ENCODE data around the gene MAP2K1.
"Not testable (repeated sequence)": the region's sequence is repeated elsewhere in the genome, so short reads cannot be mapped to it uniquely, and the experiment has no call there.

The MAP2K1 gene

GRCh38 chr15:66386204-66387123 is at the start of gene MAP2K1:
Gene MAP2K1, plus strand, starts transcription at chr15:66386912. Its CDS starts 436 bp downstream, at chr15:66387348.
- DNase-seq (ENCODE audit: low read depth): peak; percentile 75

- DNase-seq (ENCODE audit: low read depth): not testable (repeated sequence)
Measured at GRCh38 chr15:66348530-66348929, 38.2 kb upstream of the MAP2K1 start.

- no peak for DNase-seq (ENCODE audit: low read depth)
Measured at GRCh38 chr15:66356077-66356358, 30.7 kb upstream of the MAP2K1 start.

- peak; percentile 74 for DNase-seq (ENCODE audit: low read depth)
Measured at GRCh38 chr15:66356359-66357236, 30.1 kb upstream of the MAP2K1 start, which contains the start of gene TIPIN. Gene TIPIN, minus strand, starts transcription at chr15:66356685. Its CDS starts 3,738 bp downstream, at chr15:66352947.

- DNase-seq (ENCODE audit: low read depth): no peak
Measured at GRCh38 chr15:66359740-66360139, 27.0 kb upstream of the MAP2K1 start.

GRCh38 chr15:66361745-66362460 is 24.8 kb upstream of the MAP2K1 start:
- DNase-seq (ENCODE audit: low read depth): not testable (repeated sequence)

GRCh38 chr15:66362776-66363175 is 23.9 kb upstream of the MAP2K1 start:
- no peak for DNase-seq (ENCODE audit: low read depth)

- DNase-seq (ENCODE audit: low read depth): no peak
Measured at GRCh38 chr15:66364944-66365528, 21.7 kb upstream of the MAP2K1 start.

- no peak for DNase-seq (ENCODE audit: low read depth)
Measured at GRCh38 chr15:66369773-66370651, 16.7 kb upstream of the MAP2K1 start.

GRCh38 chr15:66374179-66374578 is 12.5 kb upstream of the MAP2K1 start:
- DNase-seq (ENCODE audit: low read depth): no peak

GRCh38 chr15:66378814-66379430 is 7.8 kb upstream of the MAP2K1 start:
- no peak for DNase-seq (ENCODE audit: low read depth)

- DNase-seq (ENCODE audit: low read depth): not testable (repeated sequence)
Measured at GRCh38 chr15:66381376-66381775, 5.3 kb upstream of the MAP2K1 start.

GRCh38 chr15:66387163-66388042 is 691 bp downstream of the MAP2K1 start:
- no peak for DNase-seq (ENCODE audit: low read depth)

GRCh38 chr15:66388043-66388363 is 1.3 kb downstream of the MAP2K1 start:
- DNase-seq (ENCODE audit: low read depth): no peak

GRCh38 chr15:66388576-66388975 is 1.9 kb downstream of the MAP2K1 start:
- DNase-seq (ENCODE audit: low read depth): no peak

- no peak for DNase-seq (ENCODE audit: low read depth)
Measured at GRCh38 chr15:66389098-66389858, 2.6 kb downstream of the MAP2K1 start.

- no peak for DNase-seq (ENCODE audit: low read depth)
Measured at GRCh38 chr15:66389859-66390381, 3.2 kb downstream of the MAP2K1 start.

- no peak for DNase-seq (ENCODE audit: low read depth)
Measured at GRCh38 chr15:66390678-66391077, 4.0 kb downstream of the MAP2K1 start.

All from HS-5 (cell line).